ENCODE data around the gene UBE3D.

GRCh38 chr6:82865461-82865860, 200.2 kb downstream of the UBE3D start:
- TF ChIP-seq CTCF (IDR thresholded peaks at IDR 0.05; ENCODE audit: insufficient read depth, low read depth, low read length), result no peak
- no peak for TF ChIP-seq EZH2 (IDR thresholded peaks at IDR 0.05; ENCODE audit: insufficient read depth, low read length)
